Inflammatory macrophage (primary cell): ENCODE measurements around the gene USP27X.
A peak's percentile ranks its signal among the peaks of the same experiment; 100 is the strongest.

ENCODE experiments used
- DNase-seq, 2 donors: peaks; one replicate each; pipeline ENCODE4 v3.0.0-alpha.2; 2020 to 2022

USP27X gene

DNA sequence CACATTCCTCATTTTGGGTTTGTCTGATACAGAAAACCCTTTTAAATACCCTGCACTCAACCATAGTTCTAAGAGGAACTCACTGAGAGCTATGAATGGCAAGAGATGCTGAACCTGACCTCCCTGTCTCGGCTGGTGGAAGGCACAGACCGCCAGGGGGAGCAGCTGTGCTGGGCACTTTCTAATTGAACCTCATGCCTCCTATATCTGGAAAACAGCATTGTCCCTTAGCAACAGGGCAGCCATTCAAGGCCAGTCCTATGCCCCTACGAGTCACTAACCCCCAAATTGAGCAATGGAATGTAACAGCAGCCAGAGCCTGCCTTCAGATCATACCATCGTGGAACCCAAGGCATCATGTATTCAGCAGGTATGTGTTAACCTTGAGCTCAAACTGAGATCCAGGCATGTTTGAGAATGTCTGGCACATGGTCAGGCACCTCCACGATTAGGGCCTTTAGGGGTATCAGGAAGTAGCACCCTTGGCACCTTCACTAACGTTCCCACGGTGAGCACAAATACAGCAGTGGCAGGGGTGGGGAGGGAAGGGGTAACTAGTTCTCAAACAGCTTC is 5.1 kb downstream of the USP27X start:
- peak; percentile 66 to 71 for DNase-seq

DNA sequence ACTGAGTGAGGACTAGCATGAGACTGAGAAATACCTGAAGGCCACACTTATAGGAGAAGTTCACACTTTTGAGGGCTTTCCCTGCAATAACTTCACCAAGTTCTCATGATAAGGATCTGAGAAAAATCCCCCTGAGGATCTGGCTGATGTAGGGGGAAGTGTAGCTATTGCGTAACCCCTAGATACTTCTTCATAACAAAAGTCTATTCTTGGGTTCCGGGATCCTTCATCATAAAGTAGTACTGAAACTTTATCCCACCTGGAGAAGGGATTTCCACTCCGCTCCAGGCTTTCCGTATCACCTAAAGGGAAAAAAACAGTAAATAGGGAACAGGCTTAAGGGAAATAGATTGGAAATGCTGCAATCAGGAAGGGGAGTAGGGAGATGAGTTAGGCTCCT is 13.3 kb downstream of the USP27X start:
- peak; percentile 27 to 31 for DNase-seq

DNA sequence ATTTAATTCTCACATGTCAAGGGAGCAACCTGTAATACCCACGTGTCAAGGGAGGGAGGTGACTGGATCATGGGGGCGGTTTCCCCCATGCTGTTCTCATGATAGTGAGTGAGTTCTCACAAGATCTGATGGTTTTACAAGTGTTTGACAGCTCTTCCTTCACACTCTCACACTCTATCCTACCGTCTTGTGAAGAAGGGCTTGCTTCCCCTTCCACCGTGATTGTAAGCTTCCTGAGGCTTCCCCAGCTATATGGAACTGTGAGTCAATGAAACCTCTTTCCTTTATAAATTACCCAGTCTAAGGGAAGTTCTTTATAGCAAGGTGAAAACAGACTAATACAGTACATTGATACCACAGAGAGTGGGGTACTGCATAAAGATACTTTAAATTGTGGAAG is 17.7 kb downstream of the USP27X start:
- DNase-seq, result no peak

DNA sequence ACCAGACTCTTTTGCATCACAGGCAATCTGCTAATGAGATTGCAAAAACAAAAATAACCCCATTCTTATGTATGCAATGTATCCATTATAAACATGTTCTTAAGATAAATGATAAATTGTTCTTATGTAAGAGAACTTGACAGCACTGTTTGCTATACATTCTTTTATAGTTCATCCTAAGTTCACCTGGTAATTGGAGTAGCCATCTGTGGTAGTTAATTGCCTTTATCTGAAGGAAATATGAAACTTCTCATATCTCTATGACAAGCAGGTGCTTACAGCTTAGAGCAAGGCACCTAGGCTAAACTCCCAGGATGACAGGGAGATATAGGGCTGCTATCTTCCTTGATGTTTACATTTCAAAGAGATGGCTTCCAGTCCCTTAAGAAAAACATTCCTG is 21.8 kb downstream of the USP27X start:
- no peak for DNase-seq

DNA sequence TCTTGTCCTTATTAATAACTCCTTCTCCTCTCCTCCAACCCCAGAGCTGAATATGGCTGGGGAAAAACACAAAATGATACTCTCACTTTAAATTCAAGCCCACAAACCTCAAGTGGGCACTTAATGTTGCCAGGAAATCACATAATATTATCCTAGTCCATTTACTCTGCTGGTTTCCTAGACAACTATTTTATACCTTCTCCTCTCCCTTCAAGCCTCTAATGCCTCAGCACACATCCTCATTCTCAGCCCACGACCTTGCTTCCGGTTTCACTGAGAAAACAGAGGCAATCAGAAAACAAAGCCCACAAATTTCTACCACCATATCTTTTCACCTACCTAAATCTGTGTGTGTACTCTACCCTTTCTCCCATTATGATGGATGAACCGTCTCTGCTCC is 31.1 kb downstream of the USP27X start:
- peak; percentile 33 to 43 for DNase-seq

DNA sequence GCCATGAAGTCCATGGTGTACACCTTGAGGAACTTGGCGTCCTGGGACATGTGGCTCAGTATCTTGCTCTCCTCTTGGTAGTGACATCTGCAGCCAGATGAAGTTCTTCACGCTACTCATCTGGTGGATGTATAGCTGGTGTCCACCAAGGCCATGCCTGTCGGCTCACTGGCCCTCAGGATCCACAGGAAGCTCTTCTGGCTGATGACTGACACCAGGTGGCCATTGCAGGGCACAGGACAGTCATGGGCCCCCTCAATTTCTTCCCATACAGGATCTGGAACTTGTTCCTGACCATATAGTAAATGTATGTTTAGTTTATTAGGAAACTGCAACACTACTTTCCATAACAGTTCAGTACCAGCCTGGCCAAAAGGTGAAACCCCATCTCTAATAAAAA is 32.8 kb downstream of the USP27X start:
- no peak for DNase-seq

DNA sequence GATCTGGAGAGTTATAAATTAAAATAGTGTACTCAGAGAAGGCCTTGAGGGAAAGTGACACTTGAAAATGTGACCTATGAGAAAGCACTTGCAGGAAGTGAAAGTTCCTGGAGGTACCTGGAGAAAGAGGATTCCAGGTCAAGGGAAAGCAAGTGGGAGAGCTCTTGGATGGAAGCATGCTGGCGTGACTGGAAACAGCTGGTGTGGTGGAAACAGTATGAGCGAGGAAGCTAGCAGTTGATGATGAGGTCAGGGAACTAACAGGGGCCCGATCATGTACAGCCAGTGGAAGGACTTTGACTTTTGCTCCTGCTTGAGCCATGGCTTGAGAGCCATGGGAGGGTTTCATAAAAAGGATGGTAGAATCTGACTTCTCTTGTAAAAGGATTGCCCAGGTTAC is 33.6 kb downstream of the USP27X start:
- no peak for DNase-seq

DNA sequence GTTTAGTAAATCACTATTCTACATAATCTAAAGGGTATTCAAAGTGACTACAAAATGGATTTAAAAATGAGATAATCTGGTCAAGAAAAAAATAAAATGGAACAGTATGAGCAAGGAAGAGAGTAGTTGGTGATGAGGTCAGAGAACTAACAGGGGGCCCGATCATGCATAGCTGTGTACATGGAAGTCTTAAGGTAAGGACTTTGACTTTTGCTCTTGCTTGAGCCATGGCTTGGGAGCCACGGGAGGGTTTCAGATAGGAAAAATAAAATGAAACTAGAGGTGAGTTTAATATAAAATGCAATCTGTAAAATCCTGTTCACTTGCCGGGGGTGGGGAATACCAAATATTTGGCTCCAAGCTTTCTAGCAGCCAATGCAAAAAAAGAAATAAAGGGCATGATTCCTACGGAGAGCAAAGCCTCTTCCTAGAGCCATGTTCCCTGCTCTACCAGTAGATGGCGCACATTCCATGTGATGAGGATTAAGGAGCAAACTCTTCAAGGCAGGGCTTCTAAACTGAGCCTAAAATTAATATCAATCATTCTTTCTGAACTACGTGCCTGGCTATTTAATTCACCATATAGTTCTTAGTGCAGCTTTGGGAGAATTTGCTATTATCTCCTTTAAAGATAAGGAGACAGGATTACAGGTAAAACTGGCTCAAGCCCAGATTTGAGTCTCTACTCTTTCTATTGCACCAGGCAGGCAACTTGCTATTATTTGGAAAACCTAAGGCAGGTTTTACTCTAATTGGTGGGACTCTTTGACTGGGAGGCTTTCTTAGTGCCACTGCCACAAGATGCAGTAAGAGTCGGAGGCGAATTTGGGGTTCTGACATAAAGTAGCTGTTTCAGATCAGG is 36.3 kb downstream of the USP27X start:
- DNase-seq, result peak; percentile 53 to 54

DNA sequence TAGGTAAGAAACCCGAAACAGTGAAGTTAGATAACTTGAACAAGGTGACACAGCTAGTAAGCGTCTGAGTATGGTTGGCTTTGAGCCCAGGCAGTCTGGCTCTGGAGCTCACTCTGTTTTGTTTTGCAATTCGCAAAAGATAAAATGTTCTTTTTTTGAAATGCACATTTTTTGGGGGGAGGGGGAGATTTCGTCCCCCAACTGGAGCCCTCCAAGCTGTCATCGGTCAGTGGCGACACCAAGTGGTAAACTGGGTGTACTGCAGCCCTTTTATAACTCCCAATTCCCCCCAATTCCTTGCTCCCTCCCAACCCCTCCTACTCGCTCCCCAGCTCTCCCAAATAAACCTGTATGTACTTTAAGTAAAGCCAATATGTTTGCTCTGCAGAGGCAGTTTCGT is 40.3 kb downstream of the USP27X start:
- DNase-seq, result peak in 1 of 2 donors; percentile 3

DNA sequence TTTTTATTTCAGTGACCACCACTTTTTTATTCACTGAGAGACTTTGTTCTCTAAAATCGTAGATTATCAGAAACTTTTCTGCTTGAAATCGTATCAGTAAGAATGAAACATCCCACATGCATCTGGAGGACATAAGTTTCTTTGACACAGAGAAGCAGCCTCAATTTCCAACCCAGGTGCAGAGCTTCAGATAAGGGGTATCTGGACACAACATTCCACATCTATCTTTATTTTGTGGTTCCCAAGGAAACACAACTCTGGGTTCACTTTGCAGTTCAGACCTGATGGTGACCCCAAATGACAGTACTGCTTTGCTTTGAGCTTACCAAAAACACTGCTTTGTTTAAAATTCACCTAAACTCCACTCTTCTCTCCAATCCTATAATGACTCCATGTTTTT is 41.8 kb downstream of the USP27X start:
- DNase-seq, result no peak

DNA sequence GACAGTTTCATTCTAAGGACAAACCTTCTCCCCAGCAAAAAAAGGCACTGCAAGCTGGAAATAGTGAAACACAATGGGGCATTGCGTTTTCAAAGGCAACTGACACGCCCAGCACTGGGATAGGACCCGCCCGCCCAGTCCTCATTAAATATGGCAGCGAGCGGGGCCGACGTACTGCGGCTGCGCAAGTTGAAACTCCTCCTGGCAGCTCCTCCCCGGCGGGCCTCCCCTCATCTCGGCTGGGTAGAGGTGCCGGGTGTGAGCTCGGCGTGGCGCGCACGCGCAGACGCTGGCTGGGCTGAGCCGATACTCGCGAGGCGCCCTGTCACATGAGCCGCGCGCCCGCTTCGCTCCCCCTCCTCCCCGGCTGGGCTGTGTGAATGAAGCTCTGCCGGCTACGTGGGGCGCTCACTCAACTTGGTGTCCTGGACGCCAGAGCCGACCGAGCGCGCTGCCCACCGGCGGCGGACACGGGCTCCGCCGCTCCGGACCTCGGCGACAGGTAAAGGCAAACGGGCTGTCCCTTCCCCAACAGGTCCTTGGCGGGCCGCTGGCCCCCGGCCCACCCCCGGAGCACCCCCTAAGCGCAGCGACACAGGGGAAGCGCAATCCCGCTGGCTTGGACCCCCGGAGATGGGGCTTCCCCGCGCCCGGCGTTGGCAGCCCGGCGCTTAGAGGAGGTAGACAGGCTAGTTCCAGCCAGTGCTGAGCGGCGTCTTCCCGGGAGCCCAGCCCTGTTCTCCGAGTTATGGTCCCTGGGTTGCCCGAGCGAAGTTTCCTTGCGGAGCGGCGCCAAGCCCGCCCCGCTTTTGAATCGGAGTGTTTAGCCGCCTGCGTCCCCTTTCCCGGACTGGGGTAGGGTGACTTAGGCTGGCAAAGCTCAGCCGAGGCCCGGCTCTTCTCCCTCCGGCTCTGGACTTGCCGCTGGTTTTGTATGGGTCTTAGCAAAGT is 43.3 kb downstream of the USP27X start, which contains the start of gene CLCN5:
TSS of gene CLCN5 (plus strand) at position 306 of the 951 bp plus-strand sequence. CDS start 2,703 bp downstream, outside the sequence.
- peak; percentile 96 for DNase-seq

DNA sequence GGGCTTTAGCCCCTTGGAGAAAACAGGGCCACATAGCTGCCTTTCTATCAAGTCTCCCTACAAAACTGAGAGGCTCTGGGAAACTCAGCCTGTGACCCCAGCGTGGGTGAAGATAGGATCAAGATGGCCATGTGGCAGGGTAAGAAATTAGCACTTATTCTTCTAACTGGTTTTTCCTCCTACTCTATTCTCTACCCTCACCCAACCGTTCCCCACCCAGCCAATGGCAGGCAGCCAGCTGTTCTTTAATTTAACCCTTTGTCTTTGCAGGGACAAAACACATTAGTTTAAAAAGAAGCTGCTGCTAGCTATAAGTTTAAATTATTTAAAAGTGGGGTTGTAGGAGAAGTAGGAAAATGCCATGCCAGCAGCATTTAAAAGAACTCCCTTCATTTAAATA is 45.9 kb downstream of the USP27X start:
- no peak for DNase-seq

DNA sequence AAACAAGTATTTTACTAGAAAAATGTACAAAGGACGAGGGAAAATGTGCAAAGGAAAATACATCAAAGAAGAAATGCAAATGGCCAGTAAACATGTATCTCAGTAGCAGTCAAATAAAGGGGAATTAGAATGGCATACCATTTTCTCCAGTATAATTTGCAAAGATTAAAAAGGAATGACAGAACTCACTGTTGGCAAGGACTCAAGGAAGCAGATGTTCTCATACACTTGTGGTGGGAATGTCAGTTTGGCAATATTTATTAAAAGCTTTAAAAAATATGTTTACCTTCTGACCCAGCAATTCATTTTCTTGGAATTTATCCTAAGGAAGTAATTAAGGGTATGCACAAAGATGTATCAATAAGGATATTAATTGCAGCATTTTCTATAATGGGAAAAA is 50.8 kb downstream of the USP27X start:
- DNase-seq, result no peak
